Mesenchymal stem cell (in vitro differentiated cells and primary cell): ENCODE results near the gene GRK6.

ENCODE experiments used
- DNase-seq: peaks from one replicate; pipeline ENCODE4 v3.0.0-alpha.2; 2013
- H2AFZ ChIP-seq: one replicate; pipeline ENCODE4 v1.6.1; 2013; ENCODE audit warnings: low read depth, mild to moderate bottlenecking, control low read depth, inconsistent platforms, low read length, moderate library complexity
- H2AK5ac ChIP-seq: 2 replicates; pipeline ENCODE4 v1.6.1; 2013; ENCODE audit warnings: low read length, moderate library complexity, mild to moderate bottlenecking, inconsistent platforms; ENCODE audit not compliant: severe bottlenecking
- H2BK120ac ChIP-seq: one replicate; pipeline ENCODE4 v1.6.1; 2013; ENCODE audit warnings: low read depth, mild to moderate bottlenecking, inconsistent platforms, low read length, moderate library complexity
- H2BK12ac ChIP-seq, 2 experiments: one replicate each; pipeline ENCODE4 v1.6.1; 2013; ENCODE audit warnings: inconsistent platforms in 2 of 2, low read length in 2 of 2, mild to moderate bottlenecking in 2 of 2, moderate library complexity in 2 of 2, control low read depth in 1 of 2
- H2BK15ac ChIP-seq: one replicate; pipeline ENCODE4 v1.6.1; 2013; ENCODE audit warnings: mild to moderate bottlenecking, low read depth, inconsistent platforms; ENCODE audit not compliant: poor library complexity, severe bottlenecking
- H2BK5ac ChIP-seq: 2 replicates; pipeline ENCODE4 v1.6.1; 2013; ENCODE audit warnings: low read depth, mild to moderate bottlenecking, low read length, control low read depth, inconsistent platforms; ENCODE audit not compliant: poor library complexity, severe bottlenecking
- H3K14ac ChIP-seq, 2 experiments: one replicate each; pipeline ENCODE4 v1.6.1; 2013; ENCODE audit warnings: inconsistent platforms in 2 of 2, low read length in 2 of 2, control low read depth in 1 of 2, mild to moderate bottlenecking in 1 of 2, moderate library complexity in 1 of 2
- H3K18ac ChIP-seq, 2 experiments: one replicate each; pipeline ENCODE4 v1.6.1; 2013; ENCODE audit warnings: inconsistent platforms in 2 of 2, low read length in 2 of 2, control low read depth in 1 of 2, low read depth in 1 of 2, mild to moderate bottlenecking in 1 of 2
- H3K23ac ChIP-seq, 2 experiments: one replicate each; pipeline ENCODE4 v1.6.1; 2013; ENCODE audit warnings: inconsistent platforms in 2 of 2, low read length in 2 of 2, mild to moderate bottlenecking in 2 of 2, moderate library complexity in 2 of 2, control low read depth in 1 of 2
- H3K27ac ChIP-seq: 2 replicates; pipeline ENCODE4 v1.5.1; 2013; ENCODE audit warnings: mild to moderate bottlenecking, moderate library complexity, low read length, control low read depth, inconsistent platforms; ENCODE audit not compliant: poor library complexity, severe bottlenecking
- H3K27me3 ChIP-seq, 2 experiments: 2 replicates each; pipeline versions ENCODE4 v1.6.1 to v1.7.0; 2013; ENCODE audit warnings: low read length in 2 of 2, mild to moderate bottlenecking in 2 of 2, moderate library complexity in 2 of 2, control low read depth in 1 of 2, inconsistent platforms in 1 of 2; ENCODE audit not compliant: control insufficient read depth in 1 of 2, insufficient read depth in 1 of 2
- H3K36me3 ChIP-seq, 2 experiments: 2 replicates each; pipeline versions ENCODE4 v1.6.1 to v1.7.0; 2013; ENCODE audit warnings: low read length in 2 of 2, control low read depth in 1 of 2, inconsistent platforms in 1 of 2, low read depth in 1 of 2, mild to moderate bottlenecking in 1 of 2; ENCODE audit not compliant: insufficient read depth in 2 of 2, control insufficient read depth in 1 of 2
- H3K4ac ChIP-seq, 2 experiments: one replicate each; pipeline ENCODE4 v1.6.1; 2013; ENCODE audit warnings: inconsistent platforms in 2 of 2, low read length in 2 of 2, mild to moderate bottlenecking in 2 of 2, moderate library complexity in 2 of 2, control low read depth in 1 of 2, low read depth in 1 of 2
- H3K4me1 ChIP-seq: 2 replicates; pipeline ENCODE4 v1.6.1; 2013; ENCODE audit warnings: low read depth, low read length, control low read depth; ENCODE audit not compliant: control insufficient read depth, insufficient read depth
- H3K4me2 ChIP-seq: 2 replicates; pipeline ENCODE4 v1.6.1; 2013; ENCODE audit warnings: low read length, mild to moderate bottlenecking, inconsistent platforms; ENCODE audit not compliant: poor library complexity, severe bottlenecking
- H3K4me3 ChIP-seq, 2 experiments: 2 replicates each; pipeline versions ENCODE4 v1.5.1 to v1.7.0; 2013; ENCODE audit warnings: low read length in 2 of 2, mild to moderate bottlenecking in 2 of 2, control low read depth in 1 of 2, low read depth in 1 of 2; ENCODE audit not compliant: insufficient read depth in 1 of 2
- H3K79me1 ChIP-seq: replicated peaks from 2 replicates; pipeline ENCODE4 v1.6.1; 2013; ENCODE audit warnings: mild to moderate bottlenecking, control low read depth, low read length, inconsistent platforms; ENCODE audit not compliant: poor library complexity, severe bottlenecking
- H3K9ac ChIP-seq: 2 replicates; pipeline ENCODE4 v1.7.0; 2013; ENCODE audit warnings: mild to moderate bottlenecking, low read length, moderate library complexity
- H3K9me3 ChIP-seq: 2 replicates; pipeline ENCODE4 v1.7.0; 2013; ENCODE audit warnings: mild to moderate bottlenecking, low read length; ENCODE audit not compliant: control insufficient read depth
- H4K8ac ChIP-seq: one replicate; pipeline ENCODE4 v1.6.1; 2013; ENCODE audit warnings: inconsistent platforms, mild to moderate bottlenecking, low read length, moderate library complexity
- H4K91ac ChIP-seq: one replicate; pipeline ENCODE4 v1.6.1; 2013; ENCODE audit warnings: mild to moderate bottlenecking, low read length, inconsistent platforms
- WGBS: methylation state at CpG from one replicate; pipeline ENCODE4 v1.1.7; 2013; ENCODE audit warnings: mixed read lengths; 5-methylcytosine and 5-hydroxymethylcytosine counted together

The GRK6 gene

GRCh38 chr5:177452688-177453638, 26.5 kb downstream of the GRK6 start:
- no peaks in the 10 kb centered on the region for H3K9me3 ChIP-seq
- peak; percentile 12 for DNase-seq
- H3K4me3 ChIP-seq = no peak overlapping the region
- no peak overlapping the region for H3K23ac ChIP-seq
- peaks cover 16% of the 10 kb centered on the region for H3K79me1 ChIP-seq
- no peak overlapping the region for H4K91ac ChIP-seq
- no peak overlapping the region for H3K14ac ChIP-seq
- H4K8ac ChIP-seq = no peak overlapping the region
- no peak overlapping the region for H3K18ac ChIP-seq
- H2BK15ac ChIP-seq = no peak overlapping the region
- no peak overlapping the region for H2AFZ ChIP-seq
- H3K36me3 ChIP-seq = peaks cover 14 to 42% of the 10 kb centered on the region in 2 experiments
- no peak overlapping the region for H2BK12ac ChIP-seq
- H2BK5ac ChIP-seq = no peak overlapping the region
- H3K4ac ChIP-seq = no peak overlapping the region
- H2AK5ac ChIP-seq = no peak overlapping the region
- no peaks in the 10 kb centered on the region for H3K27me3 ChIP-seq
- H3K27ac ChIP-seq = no peak overlapping the region
- WGBS = 89% methylated on average over 16 of the region's 17 CpGs
- no peak overlapping the region for H3K9ac ChIP-seq
- H2BK120ac ChIP-seq = no peak overlapping the region
- H3K4me2 ChIP-seq = no peak overlapping the region
- peaks cover 40% of the 10 kb centered on the region for H3K4me1 ChIP-seq

GRCh38 chr5:177453852-177454396, 27.4 kb downstream of the GRK6 start:
- peaks cover 20% of the 10 kb centered on the region for H3K79me1 ChIP-seq
- peak overlapping the region; percentile 74 for H3K9ac ChIP-seq
- H2BK120ac ChIP-seq = no peak overlapping the region
- DNase-seq = no peak
- no peak overlapping the region for H3K27ac ChIP-seq
- H2AFZ ChIP-seq = no peak overlapping the region
- H4K91ac ChIP-seq = no peak overlapping the region
- H3K23ac ChIP-seq = no peak overlapping the region
- peak overlapping the region in 1 of 2 experiments; percentile 69 for H3K14ac ChIP-seq
- H4K8ac ChIP-seq = no peak overlapping the region
- no peak overlapping the region for H3K4ac ChIP-seq
- peaks cover 24 to 52% of the 10 kb centered on the region in 2 experiments for H3K36me3 ChIP-seq
- peak overlapping the region; percentile 8 for H2AK5ac ChIP-seq
- 14% methylated on average over 27 of the region's 31 CpGs for WGBS
- H3K9me3 ChIP-seq = no peaks in the 10 kb centered on the region
- no peaks in the 10 kb centered on the region for H3K27me3 ChIP-seq
- peak overlapping the region; percentile 72 for H3K4me2 ChIP-seq
- no peak overlapping the region for H2BK15ac ChIP-seq
- peak overlapping the region; percentile 7 to 69 for H3K4me3 ChIP-seq
- H2BK12ac ChIP-seq = no peak overlapping the region
- no peak overlapping the region for H2BK5ac ChIP-seq
- H3K4me1 ChIP-seq = peaks cover 40% of the 10 kb centered on the region
- H3K18ac ChIP-seq = peak overlapping the region in 1 of 2 experiments; percentile 31

- H3K4me2 ChIP-seq = peak overlapping the region; percentile 93
- peak overlapping the region in 1 of 2 experiments; percentile 14 for H3K14ac ChIP-seq
- H3K4me1 ChIP-seq = peaks cover 35% of the 10 kb centered on the region
- H3K27me3 ChIP-seq = no peaks in the 10 kb centered on the region
- H3K23ac ChIP-seq = no peak overlapping the region
- peak overlapping the region; percentile 74 for H3K9ac ChIP-seq
- H2BK15ac ChIP-seq = peak overlapping the region; percentile 45
- no peaks in the 10 kb centered on the region for H3K9me3 ChIP-seq
- H3K36me3 ChIP-seq = peaks cover 30 to 56% of the 10 kb centered on the region in 2 experiments
- no peak overlapping the region for H2BK5ac ChIP-seq
- peak overlapping the region in 1 of 2 experiments; percentile 79 for H3K18ac ChIP-seq
- H2BK12ac ChIP-seq = no peak overlapping the region
- H2BK120ac ChIP-seq = no peak overlapping the region
- WGBS = 1% methylated on average over 54 of the region's 84 CpGs
- H2AFZ ChIP-seq = peak overlapping the region; percentile 64
- H4K8ac ChIP-seq = no peak overlapping the region
- no peak overlapping the region for H3K4ac ChIP-seq
- H3K4me3 ChIP-seq = peak overlapping the region; percentile 55 to 71
- no peak overlapping the region for H3K27ac ChIP-seq
- H4K91ac ChIP-seq = no peak overlapping the region
- H2AK5ac ChIP-seq = no peak overlapping the region
- DNase-seq = peak; percentile 84
- peaks cover 16% of the 10 kb centered on the region for H3K79me1 ChIP-seq
Observed at GRCh38 chr5:177454397-177455035, 28.0 kb downstream of the GRK6 start.
